ENCODE data around the gene GLS. TPM values are rescaled to one million over a fixed set of nuclear protein-coding genes. Genes with fewer than 3 reads are reported as not detected.

The GLS gene
- total and polyA plus RNA-seq, 2 donors (not counting 1 experiment from before 2014, with no cell fraction given), result 32.5 to 195 TPM

DNA sequence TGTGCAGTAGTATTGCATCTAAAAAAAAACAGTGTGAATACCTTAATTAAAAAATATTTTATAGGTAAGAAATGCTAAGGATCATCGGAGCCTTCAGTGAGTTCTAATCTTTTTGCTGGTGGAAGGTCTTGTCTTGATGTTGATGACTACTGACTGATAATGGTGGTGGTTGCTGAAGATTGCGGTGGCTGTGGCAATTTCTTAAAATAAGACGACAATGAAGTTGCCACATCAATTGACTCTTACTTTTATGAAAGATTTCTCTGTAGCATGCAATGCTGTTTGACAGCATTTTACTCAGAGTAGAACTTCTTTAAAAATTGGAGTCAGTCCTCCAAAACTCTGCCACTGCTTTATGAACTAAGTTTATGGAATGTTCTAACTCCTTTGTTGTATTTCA is 36.2 kb downstream of the GLS start:
- Histone ChIP-seq H3K4me1 (ENCODE audit: control insufficient read depth in 2 of 2, insufficient read depth in 2 of 2, low read length in 2 of 2) (no peaks in the 10 kb centered on the region), H3K4me2 (replicated peaks; ENCODE audit: low read depth, low read length, poor library complexity, severe bottlenecking) (no peak overlapping the region), H4K20me1 (ENCODE audit: control insufficient read depth, insufficient read depth, low read length, poor library complexity, severe bottlenecking) (peaks cover 4% of the 10 kb centered on the region), H3K27me3 (replicated peaks in 1 of 4; ENCODE audit: control extremely low read depth in 1 of 4, control insufficient read depth in 3 of 4, insufficient read depth in 4 of 4, low read length in 3 of 4) (no peaks in the 10 kb centered on the region), H3K27ac (ENCODE audit: low read length in 2 of 2) (no peak overlapping the region), H3K9me3 (ENCODE audit: control extremely low read depth in 1 of 3, control insufficient read depth in 2 of 3, insufficient read depth in 1 of 3, low read length in 2 of 3) (no peaks in the 10 kb centered on the region), H2AFZ (ENCODE audit: insufficient read depth, low read depth, low read length, poor library complexity, severe bottlenecking) (no peak overlapping the region), H3K9ac (ENCODE audit: low read length) (no peak overlapping the region), H3K36me3 (replicated peaks in 1 of 2; ENCODE audit: control extremely low read depth in 1 of 2, control insufficient read depth in 1 of 2, extremely low read depth in 1 of 2, insufficient read depth in 2 of 2, low read length in 1 of 2) (peaks cover 10 to 37% of the 10 kb centered on the region in 2 experiments), H3K79me2 (ENCODE audit: control insufficient read depth, insufficient read depth, low read length) (no peaks in the 10 kb centered on the region), H3K4me3 (ENCODE audit: control extremely low read depth in 1 of 5, extremely low read depth in 1 of 5, insufficient read depth in 1 of 5, low read depth in 2 of 5, low read length in 4 of 5) (no peak overlapping the region)
- Mint-ChIP-seq H3K9me3 (ENCODE audit: insufficient read depth) (no peaks in the 10 kb centered on the region), H3K27me3 (no peaks in the 10 kb centered on the region), H3K4me1 (no peaks in the 10 kb centered on the region), H3K4me3 (no peak overlapping the region), H3K27ac (no peak overlapping the region)
- no peak for DNase-seq
- intact Hi-C loops (cut with micrococcal nuclease), result no loop called here
- POLR2A ChIA-PET, result interaction anchor here (0.6 kb wide), 1 partner anchor 37 kb away, joined by 3 read pairs; no protein-coding TSS in a partner anchor
- ATAC-seq (ENCODE audit: low read depth), result no peak
- TF ChIP-seq EZH2 (IDR thresholded peaks at IDR 0.05; ENCODE audit: borderline replicate concordance, insufficient read depth, low read depth, low read length, poor library complexity, severe bottlenecking), result no peak
- TF ChIP-seq, protein P1, sequence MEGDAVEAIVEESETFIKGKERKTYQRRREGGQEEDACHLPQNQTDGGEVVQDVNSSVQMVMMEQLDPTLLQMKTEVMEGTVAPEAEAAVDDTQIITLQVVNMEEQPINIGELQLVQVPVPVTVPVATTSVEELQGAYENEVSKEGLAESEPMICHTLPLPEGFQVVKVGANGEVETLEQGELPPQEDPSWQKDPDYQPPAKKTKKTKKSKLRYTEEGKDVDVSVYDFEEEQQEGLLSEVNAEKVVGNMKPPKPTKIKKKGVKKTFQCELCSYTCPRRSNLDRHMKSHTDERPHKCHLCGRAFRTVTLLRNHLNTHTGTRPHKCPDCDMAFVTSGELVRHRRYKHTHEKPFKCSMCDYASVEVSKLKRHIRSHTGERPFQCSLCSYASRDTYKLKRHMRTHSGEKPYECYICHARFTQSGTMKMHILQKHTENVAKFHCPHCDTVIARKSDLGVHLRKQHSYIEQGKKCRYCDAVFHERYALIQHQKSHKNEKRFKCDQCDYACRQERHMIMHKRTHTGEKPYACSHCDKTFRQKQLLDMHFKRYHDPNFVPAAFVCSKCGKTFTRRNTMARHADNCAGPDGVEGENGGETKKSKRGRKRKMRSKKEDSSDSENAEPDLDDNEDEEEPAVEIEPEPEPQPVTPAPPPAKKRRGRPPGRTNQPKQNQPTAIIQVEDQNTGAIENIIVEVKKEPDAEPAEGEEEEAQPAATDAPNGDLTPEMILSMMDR (IDR thresholded peaks at IDR 0.05), result no peak
- no CpG with 5 or more reads among the region's 3 CpGs for WGBS (ENCODE audit: insufficient coverage)
- CTCF ChIA-PET, result no interaction called here

DNA sequence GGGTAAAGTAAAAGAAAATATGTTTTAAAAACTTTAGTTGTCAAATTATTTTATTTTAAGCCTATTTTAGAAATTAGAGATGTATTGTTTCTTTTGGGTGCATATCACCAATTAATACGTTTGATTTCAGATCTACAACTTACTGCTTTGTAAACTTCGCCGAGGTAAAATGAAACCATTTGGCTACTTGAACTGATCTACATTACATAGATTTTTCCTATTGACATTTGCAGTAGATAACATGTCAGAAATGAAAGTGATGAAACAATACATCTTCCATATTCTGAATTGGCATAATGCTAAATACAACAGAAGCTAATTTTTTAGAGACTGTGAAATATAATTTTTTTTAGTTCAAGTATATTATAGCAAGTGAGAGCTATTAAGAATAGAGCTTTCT is 39.5 kb downstream of the GLS start:
- Histone ChIP-seq H4K20me1 (ENCODE audit: control insufficient read depth, insufficient read depth, low read length, poor library complexity, severe bottlenecking) (peaks cover 11% of the 10 kb centered on the region), H2AFZ (ENCODE audit: insufficient read depth, low read depth, low read length, poor library complexity, severe bottlenecking) (no peak overlapping the region), H3K9ac (ENCODE audit: low read length) (no peak overlapping the region), H3K79me2 (ENCODE audit: control insufficient read depth, insufficient read depth, low read length) (peaks cover 6% of the 10 kb centered on the region), H3K27me3 (replicated peaks in 1 of 4; ENCODE audit: control extremely low read depth in 1 of 4, control insufficient read depth in 3 of 4, insufficient read depth in 4 of 4, low read length in 3 of 4) (no peaks in the 10 kb centered on the region), H3K9me3 (ENCODE audit: control extremely low read depth in 1 of 3, control insufficient read depth in 2 of 3, insufficient read depth in 1 of 3, low read length in 2 of 3) (no peaks in the 10 kb centered on the region), H3K4me1 (ENCODE audit: control insufficient read depth in 2 of 2, insufficient read depth in 2 of 2, low read length in 2 of 2) (no peaks in the 10 kb centered on the region), H3K27ac (ENCODE audit: low read length in 2 of 2) (no peak overlapping the region), H3K4me3 (ENCODE audit: control extremely low read depth in 1 of 5, extremely low read depth in 1 of 5, insufficient read depth in 1 of 5, low read depth in 2 of 5, low read length in 4 of 5) (no peak overlapping the region), H3K36me3 (replicated peaks in 1 of 2; ENCODE audit: control extremely low read depth in 1 of 2, control insufficient read depth in 1 of 2, extremely low read depth in 1 of 2, insufficient read depth in 2 of 2, low read length in 1 of 2) (peaks cover 19 to 54% of the 10 kb centered on the region in 2 experiments), H3K4me2 (replicated peaks; ENCODE audit: low read depth, low read length, poor library complexity, severe bottlenecking) (no peak overlapping the region)
- CTCF ChIA-PET, result no interaction called here
- H3K27ac Mint-ChIP-seq, result no peak overlapping the region
- H3K4me3 Mint-ChIP-seq, result no peak overlapping the region
- POLR2A ChIA-PET, result no interaction called here
- no peak for TF ChIP-seq EZH2 (IDR thresholded peaks at IDR 0.05; ENCODE audit: borderline replicate concordance, insufficient read depth, low read depth, low read length, poor library complexity, severe bottlenecking)
- TF ChIP-seq, protein P1 (IDR thresholded peaks at IDR 0.05), result no peak
- H3K27me3 Mint-ChIP-seq, result no peaks in the 10 kb centered on the region
- DNase-seq (no peak), ATAC-seq (ENCODE audit: low read depth) (no peak)
- H3K9me3 Mint-ChIP-seq (ENCODE audit: insufficient read depth), result no peaks in the 10 kb centered on the region
- intact Hi-C loops (cut with micrococcal nuclease), result no loop called here
- H3K4me1 Mint-ChIP-seq, result no peaks in the 10 kb centered on the region
- no CpG with 5 or more reads among the region's 3 CpGs for WGBS (ENCODE audit: insufficient coverage)
